ENCODE results near the gene KRTAP5-3.

DNA sequence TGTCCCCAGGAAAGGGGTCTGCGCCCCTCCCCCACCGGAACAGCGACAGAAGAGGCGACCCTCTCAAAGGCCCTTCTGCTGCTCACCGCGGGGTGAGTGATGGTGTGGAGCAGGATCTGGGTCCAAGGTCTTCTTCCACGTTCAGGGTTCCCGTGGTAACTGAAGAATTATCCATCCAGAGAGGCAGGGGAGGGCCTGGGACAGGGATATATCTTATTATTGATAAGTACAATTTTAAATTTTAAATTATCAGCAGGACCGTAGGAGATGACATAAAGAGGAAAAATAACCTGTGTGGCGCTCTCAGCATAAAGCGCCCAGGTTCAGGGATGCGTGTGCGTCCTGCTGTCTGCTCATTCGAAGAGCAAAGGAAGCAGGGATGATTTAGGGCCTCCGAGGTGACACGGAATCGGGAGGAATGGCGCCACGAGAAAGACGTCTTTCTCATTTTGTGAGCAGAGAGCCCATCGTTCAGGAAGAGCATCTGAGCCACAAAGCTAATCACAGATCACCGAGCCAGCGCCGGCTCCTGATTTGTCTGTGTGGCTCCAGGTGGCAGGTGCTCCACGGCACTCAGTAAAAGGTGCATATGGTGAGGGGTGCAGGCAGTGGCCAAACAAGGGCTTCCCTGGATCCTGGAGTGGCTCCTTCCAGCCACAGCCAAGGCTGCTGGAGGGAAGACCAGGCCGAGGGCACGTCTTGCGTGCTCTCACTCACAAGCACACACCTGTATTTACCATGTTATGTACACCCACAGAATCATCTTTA lies 40.6 kb upstream of the KRTAP5-3 start:
- TF ChIP-seq POLR2AphosphoS5 (IDR thresholded peaks at IDR 0.05) (no peak), EZH2 (IDR thresholded peaks at IDR 0.05; ENCODE audit: borderline replicate concordance, insufficient read depth, low read length, poor library complexity, severe bottlenecking) (no peak), TAF1 (IDR thresholded peaks at IDR 0.05; ENCODE audit: low read depth) (no peak), SMC3 (conservative IDR thresholded peaks at IDR 0.05; ENCODE audit: poor library complexity) (no peak), EP300 (conservative IDR thresholded peaks at IDR 0.05; ENCODE audit: poor library complexity, severe bottlenecking) (no peak), RAD21 (conservative IDR thresholded peaks at IDR 0.05) (no peak)
- TF ChIP-seq, protein P1, sequence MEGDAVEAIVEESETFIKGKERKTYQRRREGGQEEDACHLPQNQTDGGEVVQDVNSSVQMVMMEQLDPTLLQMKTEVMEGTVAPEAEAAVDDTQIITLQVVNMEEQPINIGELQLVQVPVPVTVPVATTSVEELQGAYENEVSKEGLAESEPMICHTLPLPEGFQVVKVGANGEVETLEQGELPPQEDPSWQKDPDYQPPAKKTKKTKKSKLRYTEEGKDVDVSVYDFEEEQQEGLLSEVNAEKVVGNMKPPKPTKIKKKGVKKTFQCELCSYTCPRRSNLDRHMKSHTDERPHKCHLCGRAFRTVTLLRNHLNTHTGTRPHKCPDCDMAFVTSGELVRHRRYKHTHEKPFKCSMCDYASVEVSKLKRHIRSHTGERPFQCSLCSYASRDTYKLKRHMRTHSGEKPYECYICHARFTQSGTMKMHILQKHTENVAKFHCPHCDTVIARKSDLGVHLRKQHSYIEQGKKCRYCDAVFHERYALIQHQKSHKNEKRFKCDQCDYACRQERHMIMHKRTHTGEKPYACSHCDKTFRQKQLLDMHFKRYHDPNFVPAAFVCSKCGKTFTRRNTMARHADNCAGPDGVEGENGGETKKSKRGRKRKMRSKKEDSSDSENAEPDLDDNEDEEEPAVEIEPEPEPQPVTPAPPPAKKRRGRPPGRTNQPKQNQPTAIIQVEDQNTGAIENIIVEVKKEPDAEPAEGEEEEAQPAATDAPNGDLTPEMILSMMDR (IDR thresholded peaks at IDR 0.05; ENCODE audit: poor library complexity, severe bottlenecking) = no peak
- TF ChIP-seq, protein P2, sequence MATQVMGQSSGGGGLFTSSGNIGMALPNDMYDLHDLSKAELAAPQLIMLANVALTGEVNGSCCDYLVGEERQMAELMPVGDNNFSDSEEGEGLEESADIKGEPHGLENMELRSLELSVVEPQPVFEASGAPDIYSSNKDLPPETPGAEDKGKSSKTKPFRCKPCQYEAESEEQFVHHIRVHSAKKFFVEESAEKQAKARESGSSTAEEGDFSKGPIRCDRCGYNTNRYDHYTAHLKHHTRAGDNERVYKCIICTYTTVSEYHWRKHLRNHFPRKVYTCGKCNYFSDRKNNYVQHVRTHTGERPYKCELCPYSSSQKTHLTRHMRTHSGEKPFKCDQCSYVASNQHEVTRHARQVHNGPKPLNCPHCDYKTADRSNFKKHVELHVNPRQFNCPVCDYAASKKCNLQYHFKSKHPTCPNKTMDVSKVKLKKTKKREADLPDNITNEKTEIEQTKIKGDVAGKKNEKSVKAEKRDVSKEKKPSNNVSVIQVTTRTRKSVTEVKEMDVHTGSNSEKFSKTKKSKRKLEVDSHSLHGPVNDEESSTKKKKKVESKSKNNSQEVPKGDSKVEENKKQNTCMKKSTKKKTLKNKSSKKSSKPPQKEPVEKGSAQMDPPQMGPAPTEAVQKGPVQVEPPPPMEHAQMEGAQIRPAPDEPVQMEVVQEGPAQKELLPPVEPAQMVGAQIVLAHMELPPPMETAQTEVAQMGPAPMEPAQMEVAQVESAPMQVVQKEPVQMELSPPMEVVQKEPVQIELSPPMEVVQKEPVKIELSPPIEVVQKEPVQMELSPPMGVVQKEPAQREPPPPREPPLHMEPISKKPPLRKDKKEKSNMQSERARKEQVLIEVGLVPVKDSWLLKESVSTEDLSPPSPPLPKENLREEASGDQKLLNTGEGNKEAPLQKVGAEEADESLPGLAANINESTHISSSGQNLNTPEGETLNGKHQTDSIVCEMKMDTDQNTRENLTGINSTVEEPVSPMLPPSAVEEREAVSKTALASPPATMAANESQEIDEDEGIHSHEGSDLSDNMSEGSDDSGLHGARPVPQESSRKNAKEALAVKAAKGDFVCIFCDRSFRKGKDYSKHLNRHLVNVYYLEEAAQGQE (IDR thresholded peaks at IDR 0.05; ENCODE audit: borderline replicate concordance) = no peak
